ENCODE measurements around the gene MMRN2. TPM values are rescaled to one million over a fixed set of nuclear protein-coding genes. Genes with fewer than 3 reads are reported as not detected.

The MMRN2 gene
- total RNA-seq (ENCODE audit: low replicate concordance), result 2.5 and 17.8 TPM in 2 replicates

GRCh38 chr10:86957471-86958115 is at the start of gene MMRN2:
TSS of gene MMRN2 (minus strand) at chr10:86957615. CDS start at chr10:86957541, 74 bp downstream.

GRCh38 chr10:86968271-86968993 is 11.0 kb upstream of the MMRN2 start, which contains the start of gene ADIRF:
TSS of gene ADIRF (plus strand) at chr10:86968482. CDS start at chr10:86968545, 63 bp downstream.

GRCh38 chr10:86958116-86958900 is 893 bp upstream of the MMRN2 start, which contains the start of gene SNCG:
TSS of gene SNCG (plus strand) at chr10:86958599. CDS start at chr10:86958698, 99 bp downstream.

Other genes with a start within 250 kb of the MMRN2 start
- 39.7 and 45.6 TPM in 2 replicates for gene BMPR1A, start 201.0 kb downstream of the MMRN2 start, total RNA-seq (ENCODE audit: low replicate concordance)
- gene SNCG, start 984 bp upstream of the MMRN2 start, total RNA-seq (ENCODE audit: low replicate concordance), result 48.3 and 77.0 TPM in 2 replicates
- 44.9 and 184 TPM in 2 replicates for gene ADIRF, start 10.9 kb upstream of the MMRN2 start, total RNA-seq (ENCODE audit: low replicate concordance)
- not detected in 2 replicates for gene FAM25A, start 62.7 kb upstream of the MMRN2 start, total RNA-seq (ENCODE audit: low replicate concordance)
- 206 and 229 TPM in 2 replicates for gene GLUD1, start 137.2 kb upstream of the MMRN2 start, total RNA-seq (ENCODE audit: low replicate concordance)
- 8.2 and 24.3 TPM in 2 replicates for gene SHLD2, start 137.6 kb upstream of the MMRN2 start, total RNA-seq (ENCODE audit: low replicate concordance)

All from smooth muscle cell of the coronary artery (primary cell).